ENCODE results near the gene SMIM45.

SMIM45 gene

GRCh38 chr22:41951898-41952474 lies at the start of gene SMIM45:
Gene SMIM45 (plus strand): TSS chr22:41952150.
- DNase-seq, result no peak

GRCh38 chr22:41902932-41903421 lies 49.0 kb upstream of the SMIM45 start:
- no peak for DNase-seq

- DNase-seq, result no peak
Observed at GRCh38 chr22:41904450-41905410, 47.2 kb upstream of the SMIM45 start.

GRCh38 chr22:41905411-41906202 lies 46.3 kb upstream of the SMIM45 start:
- DNase-seq, result no peak

GRCh38 chr22:41906822-41907221 lies 45.1 kb upstream of the SMIM45 start:
- no peak for DNase-seq

- DNase-seq, result no peak
Observed at GRCh38 chr22:41907436-41908401, 44.2 kb upstream of the SMIM45 start.

- no peak for DNase-seq
Observed at GRCh38 chr22:41908411-41909309, 43.3 kb upstream of the SMIM45 start.

- no peak for DNase-seq
Observed at GRCh38 chr22:41909310-41910049, 42.5 kb upstream of the SMIM45 start.

GRCh38 chr22:41910050-41911000 lies 41.6 kb upstream of the SMIM45 start:
- peak; percentile 21 for DNase-seq

- DNase-seq, result no peak
Observed at GRCh38 chr22:41911001-41911611, 40.8 kb upstream of the SMIM45 start.

- no peak for DNase-seq
Observed at GRCh38 chr22:41912338-41913039, 39.5 kb upstream of the SMIM45 start.

GRCh38 chr22:41913040-41913719 lies 38.8 kb upstream of the SMIM45 start:
- no peak for DNase-seq

GRCh38 chr22:41913842-41914534 lies 38.0 kb upstream of the SMIM45 start:
- no peak for DNase-seq

- no peak for DNase-seq
Observed at GRCh38 chr22:41914611-41915034, 37.3 kb upstream of the SMIM45 start.

- peak; percentile 55 for DNase-seq
Observed at GRCh38 chr22:41915035-41915785, 36.7 kb upstream of the SMIM45 start, which contains the start of gene SHISA8. Gene SHISA8 (minus strand): TSS chr22:41915074. CDS start chr22:41914667, 407 bp downstream.

Data from stimulated activated naive CD4-positive, alpha-beta T cell treated with Interleukin-2 at 50 U/mL for 16 hours (primary cell).